ENCODE data around the gene BMPR1A. TPM values are rescaled to one million over a fixed set of nuclear protein-coding genes. Genes with fewer than 3 reads are reported as not detected.
"Not testable (repeated sequence)": the region's sequence is repeated elsewhere in the genome, so short reads cannot be mapped to it uniquely, and the experiment has no call there.

Gene BMPR1A
- total RNA-seq, 2 experiments from 2014 or later: 0.47 to 1.1 TPM

DNA sequence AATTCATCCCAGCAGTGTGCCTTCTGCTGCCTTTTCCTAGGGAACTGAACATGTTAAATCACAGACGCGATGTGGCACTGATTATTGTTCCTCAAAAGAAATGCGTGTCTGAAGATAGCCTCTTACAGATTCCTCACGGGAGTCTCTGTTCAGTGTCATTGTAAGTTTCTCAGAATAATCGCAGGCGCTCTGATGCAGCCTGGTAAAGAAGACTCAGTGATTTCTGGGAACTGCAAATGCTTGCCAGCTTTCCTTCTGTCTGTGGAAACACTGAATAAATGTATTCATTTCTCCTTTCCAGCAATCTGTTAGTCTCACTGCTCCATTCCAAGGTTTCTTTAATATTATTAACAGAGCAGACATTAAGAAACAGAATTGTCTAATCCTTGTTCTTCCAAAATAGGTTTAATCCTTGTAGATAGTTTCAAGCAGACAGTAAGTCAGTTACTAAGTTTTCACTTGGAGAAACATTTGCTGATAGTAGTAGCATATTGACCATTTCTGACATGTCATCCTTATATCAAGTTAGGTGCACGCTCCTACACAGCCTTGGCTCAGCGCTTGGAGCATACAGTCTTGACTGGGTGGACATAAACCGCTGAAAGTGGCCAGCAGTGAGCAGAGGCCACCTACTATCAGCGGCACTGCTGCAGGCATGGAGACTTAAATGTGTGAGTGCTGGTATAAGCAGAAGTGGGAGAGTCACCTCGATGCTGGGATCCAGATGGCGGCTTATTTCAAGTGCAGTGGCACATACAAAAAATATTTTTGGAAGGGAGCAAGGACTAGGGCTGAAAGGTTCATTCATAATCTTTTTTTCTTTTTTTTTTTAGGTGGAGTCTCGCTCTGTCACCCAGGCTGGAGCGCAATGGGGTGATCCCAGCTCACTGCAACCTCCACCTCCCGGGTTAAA is 173.3 kb downstream of the BMPR1A start:
- no peaks in the 10 kb centered on the region for H3K9me2 ChIP-seq (ENCODE audit: insufficient read depth, low read length)
- H3K4me2 ChIP-seq (ENCODE audit: low read length): no peak overlapping the region
- H4K20me1 ChIP-seq (ENCODE audit: insufficient read depth, low read length): no peaks in the 10 kb centered on the region
- no peaks in the 10 kb centered on the region for H3K4me1 ChIP-seq (ENCODE audit: insufficient read depth, low read length, poor library complexity, severe bottlenecking)
- no peak overlapping the region for H3K27ac ChIP-seq (ENCODE audit: low read depth, low read length, poor library complexity, severe bottlenecking)
- H3K9me3 ChIP-seq (ENCODE audit: low read length): no peaks in the 10 kb centered on the region
- ChIA-PET CTCF (ENCODE audit: unreplicated experiment) (no interaction called here), POLR2A (no interaction called here)
- H2AFZ ChIP-seq (ENCODE audit: low read length): no peak overlapping the region
- no peaks in the 10 kb centered on the region for H3K36me3 ChIP-seq (ENCODE audit: insufficient read depth, low read length)
- no peaks in the 10 kb centered on the region for H3K79me2 ChIP-seq (ENCODE audit: insufficient read depth, low read depth, low read length)
- H3K4me3 ChIP-seq (ENCODE audit: low read depth, low read length, poor library complexity, severe bottlenecking): no peak overlapping the region
- no TSS peak for BruUV-seq (replicated peaks)
- TF ChIP-seq, protein P1, sequence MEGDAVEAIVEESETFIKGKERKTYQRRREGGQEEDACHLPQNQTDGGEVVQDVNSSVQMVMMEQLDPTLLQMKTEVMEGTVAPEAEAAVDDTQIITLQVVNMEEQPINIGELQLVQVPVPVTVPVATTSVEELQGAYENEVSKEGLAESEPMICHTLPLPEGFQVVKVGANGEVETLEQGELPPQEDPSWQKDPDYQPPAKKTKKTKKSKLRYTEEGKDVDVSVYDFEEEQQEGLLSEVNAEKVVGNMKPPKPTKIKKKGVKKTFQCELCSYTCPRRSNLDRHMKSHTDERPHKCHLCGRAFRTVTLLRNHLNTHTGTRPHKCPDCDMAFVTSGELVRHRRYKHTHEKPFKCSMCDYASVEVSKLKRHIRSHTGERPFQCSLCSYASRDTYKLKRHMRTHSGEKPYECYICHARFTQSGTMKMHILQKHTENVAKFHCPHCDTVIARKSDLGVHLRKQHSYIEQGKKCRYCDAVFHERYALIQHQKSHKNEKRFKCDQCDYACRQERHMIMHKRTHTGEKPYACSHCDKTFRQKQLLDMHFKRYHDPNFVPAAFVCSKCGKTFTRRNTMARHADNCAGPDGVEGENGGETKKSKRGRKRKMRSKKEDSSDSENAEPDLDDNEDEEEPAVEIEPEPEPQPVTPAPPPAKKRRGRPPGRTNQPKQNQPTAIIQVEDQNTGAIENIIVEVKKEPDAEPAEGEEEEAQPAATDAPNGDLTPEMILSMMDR (conservative IDR thresholded peaks at IDR 0.05; ENCODE audit: low read length): no peak
- no peak for TF ChIP-seq EZH2phosphoT487 (IDR thresholded peaks at IDR 0.05; ENCODE audit: borderline replicate concordance, low read depth, low read length)
- intact Hi-C loops (cut with micrococcal nuclease; ENCODE audit: unreplicated experiment): no loop called here
- DNase-seq (ENCODE audit: low spot score): no peak

GRCh38 chr10:86931872-86932271 is 175.5 kb downstream of the BMPR1A start:
- Histone ChIP-seq H3K36me3 (ENCODE audit: insufficient read depth, low read length) (no peaks in the 10 kb centered on the region), H3K9me2 (ENCODE audit: insufficient read depth, low read length) (no peaks in the 10 kb centered on the region), H3K4me1 (ENCODE audit: insufficient read depth, low read length, poor library complexity, severe bottlenecking) (no peaks in the 10 kb centered on the region), H3K4me3 (ENCODE audit: low read depth, low read length, poor library complexity, severe bottlenecking) (no peak overlapping the region), H3K9me3 (ENCODE audit: low read length) (no peaks in the 10 kb centered on the region), H2AFZ (ENCODE audit: low read length) (no peak overlapping the region), H3K4me2 (ENCODE audit: low read length) (no peak overlapping the region), H3K79me2 (ENCODE audit: insufficient read depth, low read depth, low read length) (no peaks in the 10 kb centered on the region), H3K27ac (ENCODE audit: low read depth, low read length, poor library complexity, severe bottlenecking) (no peak overlapping the region), H4K20me1 (ENCODE audit: insufficient read depth, low read length) (no peaks in the 10 kb centered on the region)
- intact Hi-C loops (cut with micrococcal nuclease; ENCODE audit: unreplicated experiment): no loop called here
- POLR2A ChIA-PET: no interaction called here
- no peak for DNase-seq (ENCODE audit: low spot score)
- CTCF ChIA-PET (ENCODE audit: unreplicated experiment): no interaction called here
- BruUV-seq (replicated peaks): no TSS peak
- TF ChIP-seq, protein P1 (conservative IDR thresholded peaks at IDR 0.05; ENCODE audit: low read length): no peak
- TF ChIP-seq EZH2phosphoT487 (IDR thresholded peaks at IDR 0.05; ENCODE audit: borderline replicate concordance, low read depth, low read length): no peak

DNA sequence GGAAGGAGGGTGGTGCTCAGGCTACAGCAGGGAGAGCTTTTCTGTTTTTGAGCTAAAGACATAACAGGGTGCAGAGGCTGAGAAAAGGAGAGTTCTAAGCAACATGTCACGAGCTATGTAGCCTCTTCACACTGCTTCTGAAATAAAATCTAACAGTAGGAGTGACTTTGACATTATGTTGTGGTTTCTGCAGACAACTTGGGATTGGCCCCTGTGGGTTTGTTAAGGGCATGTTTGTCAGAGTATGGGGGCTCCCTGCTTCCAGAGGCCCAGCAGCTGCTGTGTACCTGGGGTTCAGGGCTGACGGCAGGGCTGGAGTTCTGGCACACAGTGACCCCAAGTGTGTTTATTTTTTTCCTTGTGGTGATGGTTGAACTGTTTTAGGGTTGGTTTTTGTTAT is 176.3 kb downstream of the BMPR1A start:
- no peaks in the 10 kb centered on the region for H3K79me2 ChIP-seq (ENCODE audit: insufficient read depth, low read depth, low read length)
- H3K9me2 ChIP-seq (ENCODE audit: insufficient read depth, low read length): no peaks in the 10 kb centered on the region
- no peak overlapping the region for H2AFZ ChIP-seq (ENCODE audit: low read length)
- no peak for TF ChIP-seq EZH2phosphoT487 (IDR thresholded peaks at IDR 0.05; ENCODE audit: borderline replicate concordance, low read depth, low read length)
- TF ChIP-seq, protein P1 (conservative IDR thresholded peaks at IDR 0.05; ENCODE audit: low read length): no peak
- BruUV-seq (replicated peaks): no TSS peak
- intact Hi-C loops (cut with micrococcal nuclease; ENCODE audit: unreplicated experiment): no loop called here
- H3K4me1 ChIP-seq (ENCODE audit: insufficient read depth, low read length, poor library complexity, severe bottlenecking): no peaks in the 10 kb centered on the region
- DNase-seq (ENCODE audit: low spot score): no peak
- no peak overlapping the region for H3K4me3 ChIP-seq (ENCODE audit: low read depth, low read length, poor library complexity, severe bottlenecking)
- H4K20me1 ChIP-seq (ENCODE audit: insufficient read depth, low read length): no peaks in the 10 kb centered on the region
- H3K9me3 ChIP-seq (ENCODE audit: low read length): no peaks in the 10 kb centered on the region
- CTCF ChIA-PET (ENCODE audit: unreplicated experiment): no interaction called here
- no peak overlapping the region for H3K27ac ChIP-seq (ENCODE audit: low read depth, low read length, poor library complexity, severe bottlenecking)
- H3K36me3 ChIP-seq (ENCODE audit: insufficient read depth, low read length): no peaks in the 10 kb centered on the region
- no peak overlapping the region for H3K4me2 ChIP-seq (ENCODE audit: low read length)
- POLR2A ChIA-PET: interaction anchor here (0.5 to 0.6 kb wide), 2 partner anchors 109 to 136 kb away, joined by 3 read pairs; no protein-coding TSS in a partner anchor

- H2AFZ ChIP-seq (ENCODE audit: low read length); CTCF ChIA-PET (ENCODE audit: unreplicated experiment); H3K4me1 ChIP-seq (ENCODE audit: insufficient read depth, low read length, poor library complexity, severe bottlenecking); H3K4me3 ChIP-seq (ENCODE audit: low read depth, low read length, poor library complexity, severe bottlenecking); H3K27ac ChIP-seq (ENCODE audit: low read depth, low read length, poor library complexity, severe bottlenecking); H3K9me3 ChIP-seq (ENCODE audit: low read length); H3K36me3 ChIP-seq (ENCODE audit: insufficient read depth, low read length); H3K9me2 ChIP-seq (ENCODE audit: insufficient read depth, low read length); H3K4me2 ChIP-seq (ENCODE audit: low read length); DNase-seq (ENCODE audit: low spot score); H3K79me2 ChIP-seq (ENCODE audit: insufficient read depth, low read depth, low read length); H4K20me1 ChIP-seq (ENCODE audit: insufficient read depth, low read length); intact Hi-C loops (cut with micrococcal nuclease; ENCODE audit: unreplicated experiment); BruUV-seq (replicated peaks): not testable (repeated sequence)
- POLR2A ChIA-PET: interaction anchor here (0.6 kb wide), 1 partner anchor 93 kb away, joined by 3 read pairs; no protein-coding TSS in a partner anchor
These were observed 177.8 kb downstream of the BMPR1A start for GRCh38 chr10:86934162-86934711.

Measured in OCI-LY7 (cell line).